GM18858 (cell line): Measurements from ENCODE around the gene EYS.

Experiments used
- ATAC-seq: cut with Tn5 transposase; IDR thresholded peaks from one replicate; pipeline ENCODE4 v1.9.1; 2021; ENCODE audit not compliant: unreplicated experiment

EYS gene

DNA sequence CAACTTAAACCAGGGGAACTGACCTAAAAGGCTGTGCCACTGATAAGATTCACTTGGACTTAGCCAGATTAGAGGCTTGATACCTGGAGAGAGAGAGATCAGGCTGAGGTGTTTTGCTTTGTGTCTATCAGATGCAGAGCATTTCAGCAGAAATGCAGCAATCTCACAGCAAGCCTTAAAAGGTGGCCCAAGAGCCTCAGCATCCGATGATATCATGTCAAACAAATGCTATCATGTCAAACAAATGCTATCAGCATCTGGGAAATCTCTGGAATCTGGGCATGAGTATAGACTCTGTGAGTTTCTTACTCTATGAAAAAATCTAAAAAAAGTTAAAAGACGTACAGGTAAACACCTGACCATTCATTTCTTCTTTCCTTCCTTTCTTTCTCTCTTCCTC, 718.9 kb downstream of the EYS start:
- no peak for ATAC-seq

DNA sequence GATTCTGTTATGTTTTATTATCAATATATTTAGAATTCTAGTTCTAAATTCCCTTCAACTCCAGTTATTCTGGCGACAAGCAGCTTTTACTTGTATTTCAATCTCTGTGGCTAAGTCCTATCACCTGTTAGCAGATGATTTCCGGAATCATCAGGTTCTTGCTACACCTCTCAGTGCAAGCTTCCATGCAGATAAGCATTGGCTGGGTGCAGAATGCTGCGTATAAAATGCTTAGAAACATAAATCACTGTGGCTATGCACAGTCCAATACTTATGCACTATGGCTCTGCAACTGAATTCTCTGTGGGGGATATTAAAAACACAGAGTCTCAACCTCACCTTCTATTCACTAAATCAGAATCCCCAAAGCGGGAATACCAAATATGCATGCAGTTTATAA, 720.0 kb downstream of the EYS start:
- ATAC-seq, result no peak

DNA sequence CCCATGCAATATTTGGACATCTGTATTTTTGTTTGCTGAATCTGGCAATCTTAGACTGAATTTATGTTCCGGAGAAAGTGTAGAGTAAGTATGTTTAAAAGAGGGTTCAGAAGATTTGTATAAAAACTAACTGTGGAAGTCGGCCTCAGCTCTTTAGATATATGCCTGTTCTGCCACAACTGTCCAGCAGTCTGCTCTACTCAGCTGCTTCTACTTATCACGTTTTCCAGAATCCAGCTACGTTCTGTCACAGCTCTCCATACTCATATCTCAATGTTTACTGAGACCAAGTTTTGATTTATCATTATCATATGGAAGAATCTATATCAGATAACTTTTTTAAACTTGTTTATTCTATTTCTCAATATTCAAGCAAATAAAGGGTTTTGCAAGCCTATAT, 721.3 kb downstream of the EYS start:
- no peak for ATAC-seq

DNA sequence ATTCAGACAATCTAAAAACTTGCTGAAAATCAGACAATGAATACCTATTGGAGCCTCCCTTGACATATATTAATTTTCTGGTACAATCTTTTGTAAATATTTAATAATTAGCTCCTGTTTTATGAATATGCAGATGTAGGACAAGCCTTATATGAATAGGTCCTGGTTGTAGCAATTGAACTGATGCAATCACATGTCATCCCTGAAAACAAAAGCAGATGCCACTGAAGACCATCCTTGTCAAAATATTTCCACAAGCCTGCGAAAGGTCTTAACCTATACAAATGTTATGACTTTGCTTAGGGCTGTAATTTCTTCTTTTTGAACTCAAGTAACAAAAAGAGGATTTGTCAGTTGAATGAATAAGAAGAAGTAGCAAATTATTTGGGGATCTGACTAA, 722.1 kb downstream of the EYS start:
- ATAC-seq, result no peak

DNA sequence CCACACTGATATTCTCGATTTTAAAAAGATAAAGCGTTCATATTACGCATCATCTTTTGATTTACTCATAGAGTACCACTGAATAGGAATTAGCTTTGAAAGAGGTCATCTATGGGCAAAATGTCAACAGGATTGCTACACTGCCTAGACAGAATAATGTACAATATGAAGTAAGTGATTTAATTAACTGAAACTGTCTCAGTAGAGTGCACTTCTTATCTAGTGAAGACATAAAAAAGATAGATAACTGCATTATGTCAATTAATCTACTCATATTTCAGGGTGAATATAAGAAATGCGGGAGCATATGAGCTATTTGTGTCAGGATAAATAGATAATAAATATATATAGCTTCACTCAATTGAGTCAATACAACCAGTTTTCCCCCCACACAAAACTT, 723.9 kb downstream of the EYS start:
- no peak for ATAC-seq

DNA sequence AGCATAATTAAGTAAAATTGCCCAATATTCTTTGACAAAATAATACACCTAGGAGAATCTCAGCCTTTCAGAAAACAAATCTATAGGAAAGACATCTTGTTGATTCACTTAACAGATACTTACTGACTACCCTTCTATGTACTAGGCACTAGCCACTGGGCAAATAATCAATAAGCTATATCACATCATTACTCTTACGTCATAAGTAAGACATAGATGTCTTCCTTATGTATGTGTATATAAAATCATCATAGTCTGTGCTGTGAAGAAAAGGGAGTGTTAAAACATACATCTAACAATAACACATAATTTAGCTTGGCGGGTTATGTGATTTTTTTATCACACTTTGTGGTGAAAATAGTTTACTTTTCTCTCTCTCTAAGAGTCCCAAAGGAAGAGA, 733.9 kb downstream of the EYS start:
- no peak for ATAC-seq

DNA sequence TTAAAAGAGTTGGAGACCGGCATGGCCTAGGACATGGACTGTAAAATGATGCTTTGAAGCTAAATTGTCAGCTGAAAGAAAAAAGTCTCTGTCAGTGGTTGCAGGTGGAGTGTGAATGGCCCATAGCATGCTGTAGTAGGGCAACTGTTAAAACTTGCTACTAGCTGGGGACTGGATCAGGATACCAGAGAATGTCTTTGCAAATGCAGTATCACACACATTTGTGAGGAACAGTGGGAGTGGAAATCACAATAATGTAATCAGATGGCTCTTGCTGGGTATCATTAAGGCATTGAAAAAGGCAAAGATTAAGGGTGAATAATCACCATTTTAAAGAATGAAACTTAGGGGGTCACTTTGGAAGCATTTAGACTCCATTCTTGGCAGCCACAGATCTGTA, 737.9 kb downstream of the EYS start:
- ATAC-seq, result no peak

DNA sequence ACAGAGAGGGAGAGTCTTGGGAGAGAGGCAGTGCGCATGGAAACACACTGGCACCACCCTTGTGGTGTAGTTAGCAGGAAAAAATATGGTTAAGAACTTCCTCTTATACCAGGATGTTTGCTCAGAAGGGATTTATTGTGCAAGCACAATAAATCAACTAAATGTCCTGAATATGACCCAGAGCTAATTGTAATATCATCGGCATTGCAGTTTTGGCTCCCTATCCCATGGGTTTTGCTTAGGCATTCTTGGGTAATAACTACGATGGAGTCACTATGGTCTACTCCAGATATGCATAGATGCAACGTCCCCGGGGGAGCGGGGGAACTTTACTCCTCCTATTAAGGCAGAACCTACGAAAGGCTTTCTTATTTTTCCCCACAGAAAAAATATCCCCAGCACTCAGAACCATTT, 751.6 kb downstream of the EYS start:
- ATAC-seq, result no peak

DNA sequence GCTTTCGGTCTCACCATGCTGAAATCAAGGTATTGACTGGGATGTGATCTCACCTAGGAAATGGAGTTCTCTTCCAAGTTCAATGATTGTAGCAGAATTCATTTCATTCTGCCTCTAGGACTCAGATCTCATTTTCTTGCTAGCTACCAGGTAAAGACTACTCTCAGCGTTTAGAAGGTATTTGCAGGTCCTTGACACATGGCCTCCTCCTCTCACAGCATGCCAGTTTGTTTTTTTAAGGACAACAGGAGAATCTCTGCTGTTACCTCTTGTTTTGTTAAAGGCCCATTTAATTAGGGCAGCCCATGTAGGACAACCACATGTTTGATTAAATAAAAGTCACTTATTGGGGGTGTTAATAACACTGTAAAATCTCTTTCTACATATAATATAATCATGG, 757.8 kb downstream of the EYS start:
- no peak for ATAC-seq

DNA sequence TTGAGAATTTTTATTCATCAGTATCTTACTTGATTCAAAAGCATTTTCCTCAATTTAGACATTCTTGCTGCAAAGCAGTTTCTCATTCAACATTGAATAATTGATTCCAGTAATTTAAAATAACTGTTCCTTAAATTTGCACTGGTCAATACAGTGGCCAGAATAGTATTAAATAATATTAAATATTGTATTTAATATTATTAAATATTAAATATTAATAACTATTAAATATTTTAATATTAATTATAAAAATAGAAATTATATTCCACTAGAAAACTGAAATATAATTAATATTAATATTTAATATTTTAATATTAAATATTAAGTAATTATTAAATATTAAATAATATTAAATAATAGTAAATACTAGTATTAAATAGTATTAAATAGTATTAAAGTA, 758.8 kb downstream of the EYS start:
- no peak for ATAC-seq

DNA sequence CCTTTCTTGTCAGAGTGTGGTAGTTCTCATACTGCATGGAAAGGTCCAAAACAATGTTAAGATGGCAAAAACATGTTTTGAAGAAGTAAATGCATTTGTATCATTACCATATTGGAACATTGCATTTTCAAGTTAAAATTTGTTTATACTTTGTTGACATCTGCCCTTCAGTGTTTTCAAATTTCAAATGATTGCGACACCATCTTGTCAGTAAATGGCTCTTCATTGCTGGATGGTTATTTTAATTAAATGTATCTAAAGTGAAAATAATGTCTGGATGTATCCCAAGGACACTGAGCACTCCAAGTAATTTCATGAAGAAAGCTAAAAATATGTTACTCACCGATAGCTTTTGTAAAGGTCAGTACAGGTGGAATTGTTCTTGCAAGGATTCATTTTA, 761.6 kb downstream of the EYS start:
- ATAC-seq, result no peak

DNA sequence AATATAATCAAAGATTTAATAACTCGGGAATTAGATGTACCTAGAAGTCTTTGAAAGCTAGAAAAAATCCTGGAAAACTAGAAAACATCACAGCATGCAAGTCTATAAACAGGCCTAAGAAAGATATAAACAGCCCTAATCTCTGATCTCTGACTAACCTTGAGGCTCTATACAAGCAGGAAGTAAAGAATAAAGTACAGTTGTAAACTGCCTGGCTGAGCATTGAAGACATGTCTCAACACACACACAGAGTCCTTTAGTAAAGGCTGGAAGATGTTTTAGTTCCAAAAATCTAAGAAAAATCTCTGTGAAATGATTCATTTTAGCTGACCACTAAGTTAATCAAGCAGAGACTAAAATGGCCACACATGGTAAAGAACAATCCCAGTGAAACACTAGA, 774.5 kb downstream of the EYS start:
- no peak for ATAC-seq

DNA sequence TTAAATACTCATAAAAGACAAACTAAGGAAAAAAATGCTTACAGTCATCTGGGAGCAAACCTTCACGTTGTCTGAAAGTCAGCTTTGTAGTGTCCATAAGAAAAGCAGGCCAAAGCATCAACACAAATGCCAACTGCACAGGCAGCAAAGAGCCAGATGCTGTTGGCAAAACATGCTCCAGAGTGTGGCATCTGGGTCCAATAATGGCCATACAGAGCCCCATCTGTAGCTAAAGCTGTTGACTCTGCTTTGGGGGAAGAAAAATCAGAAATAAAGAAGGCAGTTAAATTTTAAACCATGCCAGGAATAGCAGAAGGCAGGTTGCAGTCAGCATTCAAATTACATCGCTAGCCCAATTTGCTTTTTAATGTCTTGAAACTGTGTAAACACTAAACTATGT, 776.3 kb downstream of the EYS start:
- no peak for ATAC-seq

DNA sequence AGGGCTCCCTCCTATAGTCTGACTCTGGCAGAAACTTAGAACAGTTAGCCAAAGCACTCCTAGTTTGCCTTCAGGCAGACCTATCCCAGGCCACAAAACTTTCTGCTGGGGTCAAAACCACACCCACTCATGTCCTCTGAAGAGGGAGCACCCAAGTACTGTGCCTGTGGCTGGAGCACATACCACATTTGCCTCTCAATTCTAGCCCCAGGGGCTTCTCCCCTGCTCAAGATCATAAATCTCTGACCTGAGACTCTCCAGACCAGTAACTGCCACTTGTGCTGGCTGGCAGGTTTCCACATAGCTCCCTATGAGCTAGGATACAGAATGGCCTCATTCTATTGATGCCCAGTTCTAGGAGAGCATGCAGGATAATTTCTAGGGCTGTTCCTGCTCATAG, 781.0 kb downstream of the EYS start:
- no peak for ATAC-seq

DNA sequence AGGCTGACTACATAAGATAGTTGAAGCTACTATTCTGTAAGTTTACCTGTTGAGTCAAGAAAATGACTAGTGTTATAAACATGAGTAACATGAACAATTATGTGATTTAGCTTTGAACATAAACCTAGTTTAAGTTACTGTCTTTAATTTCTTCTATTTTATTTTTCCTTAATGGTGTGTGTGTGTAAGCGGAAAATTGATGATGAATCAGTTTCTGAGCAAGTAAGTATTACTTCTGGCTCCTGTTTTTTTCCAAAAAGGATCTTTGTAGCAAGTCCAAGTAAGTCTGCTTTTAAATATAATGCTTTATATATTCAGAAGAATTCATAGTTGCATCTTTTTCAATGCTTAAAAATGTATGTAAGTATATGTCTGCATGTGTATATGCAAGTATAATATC, 786.8 kb downstream of the EYS start:
- ATAC-seq, result no peak

DNA sequence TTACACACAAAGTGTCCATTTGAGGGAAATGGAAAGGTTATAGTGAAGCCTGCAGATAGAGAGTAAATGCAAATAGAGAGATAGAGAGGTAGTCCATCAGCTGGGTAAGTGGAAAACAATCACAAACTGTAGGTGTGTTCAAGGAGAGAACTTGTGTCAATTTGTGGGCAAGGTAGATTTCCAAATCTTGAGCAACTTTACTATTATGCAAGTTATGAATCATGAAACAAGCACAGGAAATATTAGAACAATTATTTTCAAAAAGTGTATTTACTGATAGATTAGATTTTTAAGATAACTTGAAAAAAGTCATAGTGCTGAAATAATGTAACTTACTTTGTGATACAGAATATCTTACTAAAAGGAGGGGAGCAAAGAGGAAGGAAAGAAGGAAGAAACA, 792.9 kb downstream of the EYS start:
- ATAC-seq, result no peak

DNA sequence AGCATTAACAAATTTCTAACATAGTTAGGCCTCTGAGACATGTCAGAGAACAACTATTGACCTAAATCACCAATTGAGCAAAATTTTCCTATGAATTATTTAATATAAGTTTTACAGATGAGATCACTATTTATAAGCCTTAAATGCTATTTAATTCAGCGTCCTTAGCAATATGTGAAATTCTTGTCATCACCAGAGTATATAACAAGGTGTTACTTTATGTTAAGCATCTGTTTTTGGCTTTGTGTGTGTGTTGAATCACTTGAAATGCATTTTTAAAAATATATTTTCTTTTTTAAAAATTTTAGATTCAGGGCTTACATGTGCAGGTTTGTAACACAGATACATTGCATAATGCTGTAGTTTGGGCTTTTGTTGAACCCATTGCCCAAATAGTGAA, 794.1 kb downstream of the EYS start:
- ATAC-seq, result no peak

DNA sequence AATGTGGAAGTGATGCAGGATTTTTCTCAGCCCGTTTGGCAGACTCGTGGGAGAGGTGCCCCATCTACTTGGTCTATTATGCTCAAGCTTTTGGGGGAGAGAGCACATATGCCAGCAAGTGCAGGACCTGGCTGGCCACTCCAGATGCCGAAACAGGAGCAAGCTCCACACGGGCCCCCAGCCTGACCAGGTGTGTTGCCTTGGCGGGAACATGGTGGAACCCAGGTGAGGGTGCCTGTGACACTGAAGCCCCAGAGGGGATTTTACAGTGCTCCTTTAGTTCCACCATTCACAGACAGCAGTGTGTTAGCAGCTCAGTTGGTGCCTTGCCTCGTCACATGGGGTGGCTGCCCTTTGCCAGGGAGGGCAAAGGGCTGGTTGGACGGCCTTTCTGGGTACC, 798.9 kb downstream of the EYS start:
- ATAC-seq, result no peak

DNA sequence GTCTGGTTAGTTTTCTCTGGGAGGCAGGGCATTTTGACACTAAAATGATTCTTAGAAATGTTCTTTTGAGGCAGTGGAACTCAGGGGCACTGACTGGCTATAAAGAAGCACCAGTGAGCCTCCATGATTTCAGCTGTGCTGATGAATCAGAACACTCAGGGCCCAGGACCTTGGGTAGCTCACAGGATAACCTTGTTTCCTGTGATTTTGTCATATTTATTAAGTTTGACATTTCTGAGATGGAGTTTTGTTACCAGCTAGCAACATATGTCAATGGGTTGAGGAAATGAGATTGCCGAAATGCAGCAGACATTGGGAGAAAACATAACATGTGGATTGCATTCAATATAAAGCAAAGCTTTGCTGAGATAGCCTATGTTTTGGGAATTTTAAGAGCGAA, 802.4 kb downstream of the EYS start:
- ATAC-seq, result no peak

DNA sequence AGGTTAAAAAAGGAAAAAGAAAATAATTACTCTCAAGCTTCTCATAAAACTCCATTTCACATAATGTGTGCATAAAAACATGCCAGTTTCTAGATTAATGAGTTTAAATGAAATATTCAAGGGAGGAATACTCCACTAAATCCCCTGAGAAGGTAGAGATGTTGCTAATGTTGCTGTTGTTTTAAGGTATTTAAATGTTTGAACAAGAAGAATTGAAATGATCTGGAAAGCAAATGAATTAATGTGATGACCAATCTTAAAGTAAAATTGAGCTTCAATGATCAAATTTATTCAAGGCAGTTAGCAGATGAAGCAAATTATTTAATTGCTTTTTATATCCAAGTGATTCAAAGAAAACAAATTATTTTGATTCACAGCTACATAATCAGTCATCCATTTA, 804.4 kb downstream of the EYS start:
- no peak for ATAC-seq

DNA sequence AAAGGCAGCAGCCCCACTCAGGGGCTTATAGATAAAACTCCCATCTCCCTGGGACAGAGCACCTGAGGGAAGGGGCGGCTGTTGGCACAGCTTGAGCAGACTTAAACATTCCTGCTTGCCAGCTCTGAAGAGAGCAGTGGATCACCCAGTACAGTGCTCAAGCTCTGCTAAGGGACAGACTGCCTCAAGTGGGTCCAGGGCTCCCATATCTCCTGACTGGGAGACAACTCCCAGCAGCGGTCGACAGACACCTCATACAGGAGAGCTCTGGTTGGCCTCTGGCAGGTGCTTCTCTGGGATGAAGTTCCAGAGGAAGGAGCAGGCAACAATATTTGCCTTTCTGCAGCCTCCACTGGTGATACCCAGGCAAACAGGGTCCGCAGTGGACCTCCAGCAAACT, 810.1 kb downstream of the EYS start:
- ATAC-seq, result no peak

DNA sequence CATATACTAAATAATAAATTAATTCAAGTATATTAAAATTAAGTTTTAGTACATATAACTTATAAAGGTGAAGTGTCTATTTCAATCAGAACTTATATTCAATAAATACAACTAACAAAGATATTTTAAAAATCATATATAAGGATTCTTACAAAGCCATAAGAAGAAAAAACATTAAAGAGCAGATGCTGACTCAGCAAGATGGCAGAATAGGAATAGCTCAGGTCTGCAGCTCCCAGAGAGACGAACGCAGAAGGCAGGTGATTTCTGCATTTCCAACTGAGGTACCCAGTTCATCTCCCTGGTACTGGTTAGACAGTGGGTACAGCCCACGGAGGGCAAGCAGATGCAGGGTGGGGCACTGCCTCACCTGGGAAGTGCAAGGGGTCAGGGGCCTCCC, 811.1 kb downstream of the EYS start:
- ATAC-seq, result no peak

DNA sequence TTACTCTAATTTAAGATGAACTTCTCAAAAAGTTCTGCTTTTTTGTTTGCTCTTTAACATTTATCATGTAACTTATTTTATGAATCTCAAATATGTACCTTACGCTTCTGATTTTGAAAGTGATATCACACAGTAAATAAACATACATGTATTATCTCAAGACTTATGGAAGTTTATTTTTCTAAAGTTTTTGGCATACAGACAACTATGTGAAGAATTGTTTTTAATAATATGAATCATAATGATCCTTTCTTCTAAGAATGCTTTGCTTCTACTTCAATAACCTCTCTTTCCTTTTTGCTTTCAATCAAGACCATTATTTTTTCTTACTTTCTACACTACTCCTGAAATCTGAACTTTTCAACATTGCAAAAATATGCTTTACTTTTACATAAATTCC, 816.4 kb downstream of the EYS start:
- no peak for ATAC-seq

DNA sequence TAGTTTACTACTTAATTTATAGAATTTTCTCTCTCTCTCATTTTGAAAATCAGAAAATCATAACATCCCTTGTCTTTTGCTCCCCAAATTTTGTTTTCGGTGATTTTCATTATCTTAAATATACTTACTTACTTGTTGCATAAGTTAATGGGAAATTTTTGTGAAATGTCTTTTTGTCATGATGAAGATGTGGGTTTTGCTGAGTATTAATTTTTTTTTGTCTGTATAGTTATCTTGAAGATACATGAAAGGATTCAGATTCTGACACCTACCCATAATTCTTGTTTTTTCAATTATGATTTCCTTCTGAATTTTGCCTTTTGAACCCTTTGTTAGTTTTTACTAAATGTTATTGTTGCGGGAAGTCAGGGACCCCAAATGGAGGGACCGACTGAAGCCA, 817.9 kb downstream of the EYS start:
- ATAC-seq, result no peak
